Esophagus squamous epithelium (tissue), 5 donors: Measurements from ENCODE around the gene PROB1. TPM values are rescaled to one million over a fixed set of nuclear protein-coding genes. Genes with fewer than 3 reads are reported as not detected.
A peak's percentile ranks its signal among the peaks of the same experiment; 100 is the strongest.

Experiments used
- DNase-seq: peaks from one replicate; lab custom pipeline; 2025; lab: John Stamatoyannopoulos, UW
- H3K27ac ChIP-seq, 4 donors: fragments of 200-600 bp; sonication (generic); one replicate each; pipeline ENCODE4 v1.5.1; 2016 to 2019; ENCODE audit warnings: mild to moderate bottlenecking in 1 of 4
- H3K27me3 ChIP-seq, 4 donors: fragments of 200-600 bp; sonication (generic); 1 replicate in 3 of 4; 2 replicates in 1 of 4; pipeline versions ENCODE4 v1.5.1 to v1.6.0; 2017 to 2021; ENCODE audit warnings: antibody characterized with exemption in 1 of 4
- H3K36me3 ChIP-seq, 3 donors: fragments of 200-600 bp; sonication (generic); one replicate each; pipeline ENCODE4 v1.5.1; 2016 to 2019
- H3K4me1 ChIP-seq, 3 donors: fragments of 200-600 bp; sonication (generic); one replicate each; pipeline ENCODE4 v1.5.1; 2017 to 2019
- H3K4me3 ChIP-seq, 4 donors: fragments of 200-600 bp; sonication (generic); 1 replicate in 3 of 4; 2 replicates in 1 of 4; pipeline ENCODE4 v1.5.1; 2016 to 2019; ENCODE audit warnings: mild to moderate bottlenecking in 2 of 4, moderate library complexity in 1 of 4
- H3K9me3 ChIP-seq, 3 donors: fragments of 200-600 bp; sonication (generic); one replicate each; pipeline ENCODE4 v1.5.1; 2016 to 2019
- POLR2A ChIP-seq, 4 donors: fragments of 450-650 bp; IDR thresholded peaks; one replicate each; pipeline ENCODE4 v1.6.1; 2017; ENCODE audit warnings: antibody characterized with exemption in 4 of 4, mild to moderate bottlenecking in 4 of 4, moderate library complexity in 3 of 4
- WGBS, 2 donors: methylation state at CpG; one replicate each; pipeline ENCODE4 v1.1.5; 2018; 5-methylcytosine and 5-hydroxymethylcytosine counted together
- intact Hi-C: fragments of 100-400 bp; cut with DNase I; formaldehyde crosslinking; loops from one replicate; pipeline ENCODE4 v1.15.0; 2022
- total RNA-seq, 4 donors: library from RNA; depleted of rRNA; stranded (reverse); fragments of >200 nt; gene quantifications; one replicate each; pipeline ENCODE4 v1.1.0, GENCODE V29; 2016
- TF ChIP-seq, protein P1 (sequence below), 6 experiments: fragments of 450-650 bp in 4 of 6; fragments of 200-600 bp in 2 of 6; sonication (generic) in 2 of 6; IDR thresholded peaks; one replicate each; pipeline ENCODE4 v1.5.1; 2016 to 2019; ENCODE audit warnings: antibody characterized with exemption in 6 of 6, mild to moderate bottlenecking in 4 of 6, moderate library complexity in 4 of 6
- donor health status: DM: yes; HTN: yes; CAD: no.

Gene PROB1
- total RNA-seq, 4 donors from 2014 or later = 0.95 to 1.8 (median 1.0) TPM

DNA sequence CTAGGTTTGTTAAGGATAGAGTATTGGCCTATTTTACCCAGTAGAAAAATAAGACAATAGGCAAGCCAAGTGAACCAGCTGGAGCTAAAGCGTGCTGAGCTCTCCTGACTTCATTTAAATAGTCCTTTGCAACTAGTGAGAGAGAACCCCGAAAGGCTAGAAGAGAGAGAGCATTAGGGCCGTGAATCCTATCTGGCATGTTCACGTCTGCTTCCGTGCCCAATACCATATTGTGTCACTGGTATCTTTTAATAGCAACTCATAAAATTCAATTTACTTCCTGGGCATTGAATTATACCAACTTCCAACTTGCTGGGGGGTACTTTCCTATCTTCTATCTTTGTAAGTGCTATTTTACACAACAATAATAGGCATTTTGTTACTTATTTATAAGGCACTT is 30.6 kb upstream of the PROB1 start:
- intact Hi-C loops = no loop called here
- no peak for TF ChIP-seq POLR2A (IDR thresholded peaks at IDR 0.05)
- TF ChIP-seq, protein P1, sequence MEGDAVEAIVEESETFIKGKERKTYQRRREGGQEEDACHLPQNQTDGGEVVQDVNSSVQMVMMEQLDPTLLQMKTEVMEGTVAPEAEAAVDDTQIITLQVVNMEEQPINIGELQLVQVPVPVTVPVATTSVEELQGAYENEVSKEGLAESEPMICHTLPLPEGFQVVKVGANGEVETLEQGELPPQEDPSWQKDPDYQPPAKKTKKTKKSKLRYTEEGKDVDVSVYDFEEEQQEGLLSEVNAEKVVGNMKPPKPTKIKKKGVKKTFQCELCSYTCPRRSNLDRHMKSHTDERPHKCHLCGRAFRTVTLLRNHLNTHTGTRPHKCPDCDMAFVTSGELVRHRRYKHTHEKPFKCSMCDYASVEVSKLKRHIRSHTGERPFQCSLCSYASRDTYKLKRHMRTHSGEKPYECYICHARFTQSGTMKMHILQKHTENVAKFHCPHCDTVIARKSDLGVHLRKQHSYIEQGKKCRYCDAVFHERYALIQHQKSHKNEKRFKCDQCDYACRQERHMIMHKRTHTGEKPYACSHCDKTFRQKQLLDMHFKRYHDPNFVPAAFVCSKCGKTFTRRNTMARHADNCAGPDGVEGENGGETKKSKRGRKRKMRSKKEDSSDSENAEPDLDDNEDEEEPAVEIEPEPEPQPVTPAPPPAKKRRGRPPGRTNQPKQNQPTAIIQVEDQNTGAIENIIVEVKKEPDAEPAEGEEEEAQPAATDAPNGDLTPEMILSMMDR (IDR thresholded peaks at IDR 0.05) = no peak
- WGBS, 2 donors = 87 to 92% methylated on average over 5 of the region's 5 CpGs
- Histone ChIP-seq H3K9me3 (no peaks in the 10 kb centered on the region), H3K4me3 (no peak overlapping the region), H3K27me3 (no peaks in the 10 kb centered on the region), H3K4me1 (no peaks in the 10 kb centered on the region), H3K36me3 (peaks cover 0 to 59% (median 5%) of the 10 kb centered on the region in 3 donors), H3K27ac (no peak overlapping the region)
- no peak for DNase-seq

DNA sequence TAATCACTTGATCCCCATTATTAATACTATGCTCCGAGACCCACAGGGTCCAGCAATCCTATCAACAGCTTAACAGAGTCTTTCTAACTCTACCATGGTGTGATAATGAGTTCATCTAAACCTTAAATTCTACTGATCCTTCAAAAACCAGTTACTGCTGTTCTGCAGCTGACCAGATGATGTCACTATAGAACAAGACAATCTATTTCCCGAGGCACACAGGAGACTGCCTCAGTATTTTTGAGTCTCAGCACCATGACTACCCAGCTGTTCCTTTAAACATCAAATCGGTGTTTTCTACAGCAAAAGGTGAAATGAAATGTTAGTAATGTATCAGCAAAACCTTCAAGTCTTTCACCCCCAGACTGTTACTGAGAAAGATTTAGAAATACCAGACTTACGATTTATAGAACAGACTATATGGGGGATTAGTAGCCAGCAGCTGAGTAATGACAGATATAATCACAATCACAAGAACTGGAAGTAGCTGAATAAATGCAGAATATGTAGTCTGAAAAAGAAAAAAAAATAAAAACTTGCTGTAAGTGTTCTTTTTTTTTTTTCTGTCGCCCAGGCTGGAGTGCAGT is 27.5 kb upstream of the PROB1 start:
- no peak for DNase-seq
- Histone ChIP-seq H3K4me1 (peaks cover 0 to 29% (median 8%) of the 10 kb centered on the region in 3 donors), H3K36me3 (peaks cover 0 to 58% (median 0%) of the 10 kb centered on the region in 3 donors), H3K27me3 (no peaks in the 10 kb centered on the region), H3K27ac (no peak overlapping the region), H3K9me3 (no peaks in the 10 kb centered on the region), H3K4me3 (no peak overlapping the region)
- TF ChIP-seq POLR2A (IDR thresholded peaks at IDR 0.05) = no peak
- TF ChIP-seq, protein P1 (IDR thresholded peaks at IDR 0.05) = peak; percentile 63 to 87 (median 74)
- WGBS, 2 donors = 33 to 42% methylated on average over 5 of the region's 5 CpGs
- intact Hi-C loops = loop anchor here (5.0 kb wide), 1 partner anchor 90 kb away; no protein-coding TSS in a partner anchor

DNA sequence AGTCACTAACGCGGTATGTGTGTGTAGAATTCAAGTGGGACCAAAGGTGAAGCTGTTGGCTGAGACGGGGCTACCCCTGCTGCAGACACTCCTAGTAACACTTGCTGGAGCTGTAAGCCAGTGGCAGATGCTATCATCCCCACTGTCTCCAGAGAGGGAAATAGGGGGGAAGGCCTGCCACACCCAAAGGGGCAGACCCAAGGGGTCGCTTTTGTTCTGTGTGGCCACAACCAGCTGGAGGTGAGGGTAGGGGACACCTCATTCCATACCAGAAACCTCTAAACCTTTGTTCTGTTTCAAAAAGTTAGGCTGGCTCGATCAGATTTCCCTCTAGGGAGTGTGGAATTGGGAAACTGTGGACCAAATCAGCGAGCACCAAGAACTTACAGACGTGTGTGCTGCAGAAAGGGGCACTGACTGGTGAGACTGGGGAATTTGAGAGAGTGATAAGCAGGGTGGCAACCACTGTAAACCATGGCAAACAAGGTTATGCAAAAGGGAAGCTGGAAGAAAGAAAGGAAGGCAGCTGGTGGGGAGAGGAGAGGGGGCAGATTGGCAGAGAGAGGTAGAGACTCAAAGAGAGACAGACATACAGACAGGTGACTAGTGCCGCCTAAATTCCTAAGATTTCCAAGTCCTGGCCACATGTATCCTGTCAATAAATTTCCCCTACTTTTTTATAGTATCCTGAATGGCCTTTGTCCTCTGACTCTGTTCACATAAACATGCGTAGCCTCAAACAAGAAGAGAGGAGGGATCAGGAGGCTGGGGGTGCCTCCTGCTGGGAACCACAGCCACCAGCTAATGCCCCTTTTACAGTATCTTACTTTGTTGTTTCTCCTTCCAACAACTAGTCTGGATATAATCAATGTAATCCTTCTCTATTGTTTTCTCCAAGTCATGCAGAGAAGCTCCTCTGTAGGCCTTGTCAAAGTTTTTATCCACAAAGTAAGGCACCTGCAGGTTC is 24.6 kb upstream of the PROB1 start:
- H3K27me3 ChIP-seq = no peaks in the 10 kb centered on the region
- DNase-seq = no peak
- peaks cover 16 to 58% (median 37%) of the 10 kb centered on the region in 3 donors for H3K4me1 ChIP-seq
- no peaks in the 10 kb centered on the region for H3K9me3 ChIP-seq
- H3K27ac ChIP-seq = peak overlapping the region in 1 of 4 donors; percentile 30
- intact Hi-C loops = loop anchor here (5.0 kb wide), 1 partner anchor 93 kb away; no protein-coding TSS in a partner anchor
- H3K36me3 ChIP-seq = peaks cover 0 to 30% (median 0%) of the 10 kb centered on the region in 3 donors
- WGBS, 2 donors = 65 to 69% methylated on average over 8 to 9 of the region's 9 CpGs
- TF ChIP-seq, protein P1 (IDR thresholded peaks at IDR 0.05) = no peak
- TF ChIP-seq POLR2A (IDR thresholded peaks at IDR 0.05) = no peak
- H3K4me3 ChIP-seq = no peak overlapping the region

DNA sequence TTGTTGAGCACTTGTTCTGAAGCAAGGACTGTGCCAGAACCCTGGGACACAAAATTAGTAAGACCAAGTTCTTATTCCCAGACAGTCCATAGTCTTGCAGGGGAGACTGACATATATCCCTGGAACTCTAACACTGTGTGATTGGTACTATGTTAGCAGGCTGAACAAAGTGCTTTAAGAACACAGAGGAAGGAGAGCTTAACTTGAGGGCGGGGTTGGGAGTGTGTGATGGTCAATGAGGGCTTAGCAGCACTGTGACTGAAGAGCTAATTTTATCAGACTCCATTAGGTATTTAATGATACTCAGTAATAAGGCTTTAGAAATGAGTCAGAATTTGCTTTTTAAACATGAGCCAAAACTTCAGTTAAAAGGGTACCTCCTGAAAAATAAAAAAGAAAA is 23.9 kb upstream of the PROB1 start:
- H3K27me3 ChIP-seq = no peaks in the 10 kb centered on the region
- DNase-seq = no peak
- intact Hi-C loops = no loop called here
- 67 to 73% methylated on average over 1 of the region's 1 CpG for WGBS, 2 donors
- H3K36me3 ChIP-seq = peaks cover 0 to 22% (median 0%) of the 10 kb centered on the region in 3 donors
- peaks cover 18 to 65% (median 43%) of the 10 kb centered on the region in 3 donors for H3K4me1 ChIP-seq
- peak overlapping the region in 3 of 4 donors; percentile 11 to 85 (median 82) for H3K27ac ChIP-seq
- no peak for TF ChIP-seq POLR2A (IDR thresholded peaks at IDR 0.05)
- TF ChIP-seq, protein P1 (IDR thresholded peaks at IDR 0.05) = no peak
- no peak overlapping the region for H3K4me3 ChIP-seq
- no peaks in the 10 kb centered on the region for H3K9me3 ChIP-seq
